Progenitor cell of endocrine pancreas (in vitro differentiated cells): ENCODE data around the gene NUP93. TPM values are rescaled to one million over a fixed set of nuclear protein-coding genes. Genes with fewer than 3 reads are reported as not detected.

Experiments
- DNase-seq: peaks from one replicate; pipeline ENCODE4 v3.0.0; 2021; ENCODE audit warnings: low spot score; ENCODE audit not compliant: unreplicated experiment
- H3K27ac Mint-ChIP-seq: 2 replicates; pipeline ENCODE4 v1.8.0; 2021; ENCODE audit warnings: mild to moderate bottlenecking, moderate library complexity, mixed read lengths
- H3K27me3 Mint-ChIP-seq: 2 replicates; pipeline ENCODE4 v1.8.0; 2021; ENCODE audit warnings: mixed read lengths
- H3K36me3 Mint-ChIP-seq: 2 replicates; pipeline ENCODE4 v1.8.0; 2022; ENCODE audit warnings: mixed read lengths; ENCODE audit not compliant: insufficient read depth
- H3K4me1 Mint-ChIP-seq: 2 replicates; pipeline ENCODE4 v1.8.0; 2021; ENCODE audit warnings: low read depth, mixed read lengths
- H3K4me3 Mint-ChIP-seq: 2 replicates; pipeline ENCODE4 v1.8.0; 2021; ENCODE audit warnings: low read depth, mild to moderate bottlenecking, moderate library complexity, mixed read lengths
- H3K9me3 Mint-ChIP-seq: 2 replicates; pipeline ENCODE4 v1.8.0; 2021; ENCODE audit warnings: low read depth, mixed read lengths
- CTCF ChIP-seq: fragments of 200-600 bp; sonication (generic); IDR thresholded peaks from one replicate; pipeline ENCODE4 v1.5.0; 2021; ENCODE audit warnings: antibody characterized with exemption, mild to moderate bottlenecking; ENCODE audit not compliant: unreplicated experiment
- total RNA-seq: library from RNA; stranded (reverse); gene quantifications from 2 replicates; pipeline ENCODE4 v1.2.1, GENCODE V29; 2021

The NUP93 gene
- total RNA-seq, 1 donor from 2014 or later: 74.4 TPM

- Mint-ChIP-seq H3K9me3 (peaks cover 6% of the 10 kb centered on the region), H3K27ac (no peak overlapping the region), H3K4me1 (no peaks in the 10 kb centered on the region), H3K27me3 (peaks cover 33% of the 10 kb centered on the region), H3K36me3 (peaks cover 3% of the 10 kb centered on the region), H3K4me3 (no peak overlapping the region)
- no peak for TF ChIP-seq CTCF
- no peak for DNase-seq
Observed at GRCh38 chr16:56690420-56691122, 39.4 kb upstream of the NUP93 start.

DNA sequence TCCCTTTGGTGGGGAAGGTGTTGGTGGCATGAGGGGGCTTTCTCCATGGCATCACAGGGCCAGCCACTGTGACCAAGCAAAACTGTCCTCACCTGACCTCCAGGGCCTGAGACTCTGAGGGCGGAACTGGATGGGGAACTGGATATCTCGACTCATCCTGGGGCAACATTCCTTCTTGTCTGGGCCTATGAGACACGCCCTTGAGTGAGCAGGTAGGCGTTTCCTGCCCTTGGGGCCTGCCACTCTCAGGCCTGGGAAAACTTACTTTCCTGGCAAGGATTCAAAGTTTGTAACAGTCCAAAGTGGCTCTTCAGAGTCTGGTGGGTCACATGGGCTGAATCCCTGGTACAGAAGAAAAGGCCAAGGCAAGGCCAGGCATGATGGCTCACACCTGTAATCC lies 38.0 kb upstream of the NUP93 start:
- Mint-ChIP-seq H3K9me3 (peaks cover under 1% of the 10 kb centered on the region), H3K4me1 (no peaks in the 10 kb centered on the region), H3K27ac (no peak overlapping the region), H3K4me3 (no peak overlapping the region), H3K36me3 (no peaks in the 10 kb centered on the region), H3K27me3 (peaks cover 26% of the 10 kb centered on the region)
- DNase-seq: no peak
- TF ChIP-seq CTCF: no peak

- H3K36me3 Mint-ChIP-seq: no peaks in the 10 kb centered on the region
- H3K27ac Mint-ChIP-seq: no peak overlapping the region
- H3K9me3 Mint-ChIP-seq: no peaks in the 10 kb centered on the region
- peaks cover 7% of the 10 kb centered on the region for H3K27me3 Mint-ChIP-seq
- no peak for TF ChIP-seq CTCF
- H3K4me1 Mint-ChIP-seq: no peaks in the 10 kb centered on the region
- no peak for DNase-seq
- H3K4me3 Mint-ChIP-seq: no peak overlapping the region
Observed at GRCh38 chr16:56695246-56695645, 34.7 kb upstream of the NUP93 start.

GRCh38 chr16:56697456-56698155 lies 32.3 kb upstream of the NUP93 start:
- H3K4me1 Mint-ChIP-seq: no peaks in the 10 kb centered on the region
- TF ChIP-seq CTCF: no peak
- H3K36me3 Mint-ChIP-seq: no peaks in the 10 kb centered on the region
- H3K27me3 Mint-ChIP-seq: no peaks in the 10 kb centered on the region
- no peak overlapping the region for H3K4me3 Mint-ChIP-seq
- no peaks in the 10 kb centered on the region for H3K9me3 Mint-ChIP-seq
- peak overlapping the region; percentile 74 for H3K27ac Mint-ChIP-seq
- DNase-seq: no peak

- no peak for DNase-seq
- Mint-ChIP-seq H3K4me1 (no peaks in the 10 kb centered on the region), H3K27me3 (peaks cover 6% of the 10 kb centered on the region), H3K27ac (no peak overlapping the region), H3K4me3 (no peak overlapping the region), H3K36me3 (no peaks in the 10 kb centered on the region), H3K9me3 (no peaks in the 10 kb centered on the region)
- no peak for TF ChIP-seq CTCF
Observed at GRCh38 chr16:56700195-56700594, 29.7 kb upstream of the NUP93 start.
